Hematopoietic multipotent progenitor cell treated with erythropoietin and hydrocortisone succinate and interleukin-3 and kit ligand, for 4 days (in vitro differentiated cells): Measurements from ENCODE around the gene PPP1R14B.
A peak's percentile ranks its signal among the peaks of the same experiment; 100 is the strongest.

ENCODE experiments used
- DNase-seq: peaks from one replicate; pipeline ENCODE4 v3.0.0-alpha.2; 2015

PPP1R14B gene

DNA sequence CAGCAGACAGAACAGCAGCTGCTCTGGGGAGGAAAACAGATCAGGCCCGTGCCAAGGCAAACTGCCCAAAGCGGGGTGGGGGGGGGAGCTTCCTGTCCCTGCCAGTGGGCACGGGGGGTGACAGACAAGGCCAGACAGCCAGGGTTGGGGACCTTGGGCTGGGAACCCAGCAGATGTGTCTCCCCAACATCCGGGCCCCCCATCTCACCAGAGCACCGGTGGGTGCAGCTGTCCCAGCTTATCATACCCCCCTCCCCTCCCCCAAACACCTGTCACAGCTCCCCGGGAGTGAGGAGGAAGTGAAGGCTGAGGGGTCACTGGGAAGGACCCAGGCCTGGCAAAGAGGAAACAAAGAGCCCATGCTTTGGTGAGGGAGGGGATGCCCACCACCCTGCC, 1.3 kb downstream of the PPP1R14B start:
- peak; percentile 67 for DNase-seq

DNA sequence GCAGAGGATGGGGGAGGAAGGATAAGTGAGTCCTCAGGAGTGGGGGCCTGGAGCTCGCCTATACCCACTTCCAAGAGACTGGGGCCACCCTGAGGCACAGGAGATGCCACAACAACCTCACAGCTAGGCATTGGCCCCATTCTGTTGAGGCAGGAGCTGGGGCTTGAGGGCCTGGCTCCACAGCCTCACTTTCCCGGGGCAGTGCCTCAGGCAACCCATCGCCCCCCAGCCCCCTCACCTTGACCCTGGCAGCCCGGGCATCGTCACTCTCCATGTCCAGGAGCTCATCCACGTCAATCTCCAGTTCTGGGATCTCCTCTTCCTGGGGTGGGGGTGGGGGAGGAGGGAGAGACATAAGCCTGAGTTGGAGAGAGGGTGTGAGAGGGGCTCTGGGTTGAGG, 1.8 kb downstream of the PPP1R14B start:
- DNase-seq: no peak

DNA sequence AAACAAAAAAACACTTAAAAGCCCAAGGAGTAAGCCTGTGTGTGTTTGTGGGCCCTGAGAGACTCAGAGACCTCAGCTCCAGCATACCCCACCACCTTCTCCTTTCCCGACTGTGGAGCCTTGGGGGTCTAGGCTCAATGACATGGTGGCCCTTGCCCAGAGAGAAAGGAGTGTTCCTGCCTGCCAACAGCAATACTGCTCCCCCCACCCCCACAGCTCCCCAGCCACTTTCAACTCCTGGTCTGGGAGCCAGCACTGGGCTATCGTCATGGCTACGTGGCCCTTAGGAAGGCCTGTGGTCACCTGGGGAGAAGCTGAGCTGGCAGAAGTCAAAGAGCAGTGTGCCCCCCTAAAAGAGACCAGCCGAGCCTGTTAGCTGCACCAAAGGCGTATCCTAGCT, 2.6 kb downstream of the PPP1R14B start:
- no peak for DNase-seq

DNA sequence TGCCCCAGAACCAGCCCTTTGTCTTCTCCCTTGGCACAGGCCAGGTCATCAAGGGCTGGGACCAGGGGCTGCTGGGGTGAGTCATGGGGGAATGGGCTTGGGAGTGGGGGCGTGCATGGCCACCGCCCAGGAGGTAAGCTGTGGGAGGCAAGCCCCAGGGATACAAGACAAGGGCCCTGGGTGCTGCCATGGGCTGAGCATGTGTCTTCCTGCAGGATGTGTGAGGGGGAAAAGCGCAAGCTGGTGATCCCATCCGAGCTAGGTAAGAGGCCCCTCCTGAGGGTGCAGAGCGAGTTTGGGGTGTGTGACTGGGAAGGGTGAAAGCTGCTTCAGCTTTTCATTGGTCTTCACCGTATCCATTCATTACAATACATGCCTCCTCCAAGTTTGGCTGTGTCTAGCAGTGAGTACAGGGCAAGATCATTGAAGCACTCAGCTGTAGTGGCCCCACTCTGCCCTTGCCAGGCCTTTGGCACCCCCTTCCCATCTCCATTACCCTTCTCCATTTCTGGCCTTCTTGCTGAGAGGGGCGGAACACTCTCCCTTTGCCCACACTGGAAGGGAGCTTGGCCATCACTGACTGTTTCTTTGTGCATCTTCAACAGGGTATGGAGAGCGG, 3.4 kb downstream of the PPP1R14B start:
- no peak for DNase-seq

DNA sequence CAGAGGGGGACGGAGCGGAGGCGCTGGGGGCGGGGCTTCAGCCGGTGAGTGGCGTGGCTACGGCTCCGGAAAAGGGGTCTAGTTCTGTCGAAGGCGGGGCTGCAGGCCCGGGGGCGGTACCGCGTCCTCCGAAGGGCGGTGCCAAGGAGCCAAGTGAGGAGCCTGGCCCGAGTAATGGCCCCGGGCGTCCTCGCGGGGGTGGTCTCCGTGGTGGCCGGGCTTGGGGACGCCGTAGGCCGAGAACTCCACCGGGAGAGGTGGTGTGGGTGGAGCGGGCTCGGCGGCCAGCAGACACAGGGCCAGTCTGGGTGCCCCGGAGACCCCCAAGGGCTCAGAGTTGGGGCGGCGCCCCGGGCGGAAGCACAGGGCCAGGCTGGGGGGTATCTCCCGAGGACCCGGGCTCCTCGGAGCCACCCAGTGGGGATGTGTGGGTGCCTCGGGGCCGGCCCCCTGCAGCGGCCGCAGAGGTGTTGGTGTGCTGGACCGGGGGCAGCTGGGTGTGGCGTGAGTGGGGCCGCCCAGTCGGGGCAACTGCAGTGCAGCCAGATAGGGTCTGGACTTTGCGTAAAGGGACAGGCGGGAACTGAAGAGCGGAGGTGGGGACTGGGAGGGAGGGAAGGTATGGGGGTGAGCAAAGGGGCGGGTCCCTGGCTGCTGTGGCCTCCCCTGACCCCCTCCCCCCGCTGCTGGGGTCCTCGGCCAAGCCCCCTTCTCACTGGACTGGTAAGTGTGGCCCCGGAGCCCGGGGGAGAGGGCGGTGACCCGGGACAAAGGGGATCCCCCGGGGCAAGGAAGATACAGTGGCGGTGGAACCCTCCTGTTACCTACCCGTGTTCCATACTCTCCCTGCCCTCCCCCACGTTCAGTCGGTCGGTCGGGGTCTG, 5.0 kb downstream of the PPP1R14B start:
- DNase-seq: peak; percentile 100

DNA sequence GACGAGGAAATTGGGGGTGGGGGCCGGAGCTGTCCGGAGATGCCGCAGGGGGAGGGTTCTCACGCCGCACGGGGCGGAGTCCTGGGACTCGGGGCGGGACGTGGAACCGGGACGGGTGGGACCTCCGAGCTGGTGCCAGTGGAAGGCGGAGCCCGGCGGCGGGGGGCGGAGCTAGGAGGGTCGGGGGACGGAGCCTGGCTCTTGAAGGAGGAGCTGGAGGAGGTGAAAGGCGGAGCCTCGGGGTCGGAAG, 5.6 kb downstream of the PPP1R14B start:
- no peak for DNase-seq

DNA sequence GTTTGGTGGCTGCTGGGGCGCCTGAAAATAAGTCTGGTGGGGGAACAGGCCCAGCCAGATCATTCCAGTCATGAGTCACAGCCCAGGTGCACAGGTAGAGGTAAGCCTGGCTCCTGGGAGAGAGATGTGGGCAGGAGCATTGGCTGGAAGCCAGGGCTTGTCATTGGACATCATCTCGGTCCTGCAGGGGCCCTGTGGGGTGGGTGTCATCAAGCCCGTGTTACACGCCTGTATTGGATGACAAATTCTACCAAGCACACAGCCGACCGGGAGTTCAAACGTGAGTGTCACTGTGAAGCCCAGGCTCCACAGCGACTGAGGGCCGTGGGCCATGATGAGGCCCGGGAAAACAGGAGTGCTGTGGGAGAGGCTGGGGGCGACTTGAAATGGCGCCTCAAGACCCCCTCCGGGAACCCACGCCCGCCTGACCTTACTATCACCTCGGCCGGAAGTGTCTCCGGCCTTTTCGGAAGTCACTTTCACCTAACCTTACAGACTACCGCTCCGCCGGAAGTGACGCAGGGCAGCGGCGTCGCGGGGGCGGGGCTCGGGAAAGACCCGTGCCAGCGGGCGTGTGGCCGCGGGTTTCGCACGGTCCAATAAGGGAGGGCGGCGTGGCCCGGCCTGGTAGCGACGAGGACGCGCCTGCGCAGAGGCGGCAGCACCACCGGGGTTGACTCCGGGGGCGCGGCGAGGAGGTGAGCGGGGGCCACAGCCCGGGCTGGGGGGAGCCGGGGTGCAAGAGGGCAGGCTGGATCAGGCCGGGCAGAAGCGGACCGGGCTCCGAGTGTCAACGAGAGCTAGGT, 6.1 kb downstream of the PPP1R14B start, which contains the start of gene FKBP2:
Gene FKBP2 (plus strand): TSS at position 661 of the 806 bp plus-strand sequence. CDS start 1,293 bp downstream, outside the sequence.
- DNase-seq: peak; percentile 99

DNA sequence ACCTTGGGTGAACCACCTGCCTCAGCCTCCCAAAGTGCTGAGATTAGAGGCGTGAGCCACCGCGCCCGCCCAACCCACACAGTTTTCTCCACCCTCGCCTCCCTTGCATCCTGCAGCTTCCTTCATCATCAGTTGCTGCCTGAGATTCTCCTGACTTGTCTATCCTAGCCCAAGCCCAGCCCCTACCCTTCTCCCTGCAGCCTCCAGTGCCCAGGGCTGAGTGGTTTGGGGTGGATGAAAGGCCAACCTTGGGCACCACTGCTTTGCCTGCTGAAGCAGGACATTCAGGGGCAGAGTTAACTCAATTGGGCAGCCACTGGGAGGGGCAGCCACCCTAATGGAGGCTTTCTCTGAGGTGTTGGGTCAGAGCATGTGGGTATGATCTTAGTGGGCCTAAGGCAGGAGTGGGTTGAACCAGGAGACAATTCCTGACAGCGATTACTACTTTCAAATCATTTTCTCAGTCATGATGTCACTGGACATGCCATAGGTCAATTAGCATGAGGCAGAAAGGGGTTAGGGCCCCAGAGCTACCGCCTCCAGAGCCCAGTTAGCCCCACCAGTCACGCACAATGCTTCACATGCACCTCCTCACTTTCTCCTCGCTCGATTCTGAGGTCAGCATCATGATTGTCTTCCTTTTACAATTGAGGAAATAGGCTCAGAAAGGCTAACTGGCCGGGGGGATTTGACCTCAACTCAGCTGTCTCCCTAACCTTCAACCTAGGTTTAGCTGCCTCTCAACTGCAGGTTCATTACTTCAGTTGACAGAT, 6.9 kb downstream of the PPP1R14B start:
- peak; percentile 63 for DNase-seq

DNA sequence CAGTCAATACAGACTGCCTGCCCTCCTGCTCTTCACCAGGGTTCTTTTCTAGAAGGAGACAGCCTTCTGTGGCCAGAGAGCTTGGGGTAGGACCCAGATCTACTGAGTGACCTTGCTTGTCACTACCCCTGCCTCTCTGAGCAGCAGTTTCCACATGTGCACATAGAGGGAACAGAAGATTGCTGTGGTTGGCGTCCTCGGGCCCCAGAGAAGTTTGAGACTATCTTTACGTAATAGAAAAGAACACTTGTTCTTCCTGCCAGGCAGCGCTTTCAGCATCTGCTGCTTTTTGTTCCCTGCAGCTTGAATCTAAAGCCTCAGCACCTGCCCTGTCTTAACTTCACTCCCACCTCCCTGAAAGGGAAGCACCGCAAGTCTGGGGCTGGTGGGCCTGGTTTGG, 7.7 kb downstream of the PPP1R14B start:
- DNase-seq: peak; percentile 38

DNA sequence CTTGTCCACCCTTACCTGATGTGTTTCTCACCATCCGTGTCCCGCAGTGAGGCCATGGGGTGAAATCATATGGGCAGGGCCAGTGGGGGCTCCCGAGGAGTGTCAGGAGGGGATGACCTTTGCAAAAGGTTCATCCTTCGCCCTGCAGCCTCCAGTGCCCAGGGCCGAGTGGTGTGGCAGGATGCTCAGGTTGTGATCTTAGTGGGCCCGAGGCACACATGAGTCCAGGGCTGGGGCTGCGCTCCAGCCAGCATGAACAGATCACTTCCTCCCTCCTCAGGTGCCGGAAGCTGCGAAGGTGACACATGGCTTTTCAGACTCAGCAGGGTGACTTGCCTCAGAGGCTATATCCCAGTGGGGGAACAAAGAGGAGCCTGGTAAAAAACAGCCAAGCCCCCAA, 8.7 kb downstream of the PPP1R14B start:
- DNase-seq: no peak

DNA sequence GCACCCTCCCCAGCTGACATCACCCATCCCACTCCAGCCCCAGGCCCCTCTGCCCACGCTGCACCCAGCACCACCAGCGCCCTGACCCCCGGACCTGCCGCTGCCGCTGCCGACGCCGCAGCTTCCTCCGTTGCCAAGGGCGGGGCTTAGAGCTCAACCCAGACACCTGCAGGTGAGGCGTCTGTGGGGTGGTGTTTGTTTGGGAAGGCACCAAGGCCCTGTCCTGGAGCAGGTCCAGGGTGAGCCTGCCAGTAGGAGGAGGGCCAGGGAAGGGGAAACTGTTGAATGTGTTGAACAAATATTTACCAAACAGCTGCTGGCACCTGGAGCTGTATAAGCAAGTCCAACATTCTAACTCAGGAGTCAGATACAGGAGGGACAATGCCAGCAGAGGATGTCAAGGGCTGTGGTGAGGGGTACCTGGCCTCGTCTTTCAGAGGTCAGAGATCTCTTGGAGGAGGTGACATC, 9.2 kb downstream of the PPP1R14B start:
- DNase-seq: no peak

DNA sequence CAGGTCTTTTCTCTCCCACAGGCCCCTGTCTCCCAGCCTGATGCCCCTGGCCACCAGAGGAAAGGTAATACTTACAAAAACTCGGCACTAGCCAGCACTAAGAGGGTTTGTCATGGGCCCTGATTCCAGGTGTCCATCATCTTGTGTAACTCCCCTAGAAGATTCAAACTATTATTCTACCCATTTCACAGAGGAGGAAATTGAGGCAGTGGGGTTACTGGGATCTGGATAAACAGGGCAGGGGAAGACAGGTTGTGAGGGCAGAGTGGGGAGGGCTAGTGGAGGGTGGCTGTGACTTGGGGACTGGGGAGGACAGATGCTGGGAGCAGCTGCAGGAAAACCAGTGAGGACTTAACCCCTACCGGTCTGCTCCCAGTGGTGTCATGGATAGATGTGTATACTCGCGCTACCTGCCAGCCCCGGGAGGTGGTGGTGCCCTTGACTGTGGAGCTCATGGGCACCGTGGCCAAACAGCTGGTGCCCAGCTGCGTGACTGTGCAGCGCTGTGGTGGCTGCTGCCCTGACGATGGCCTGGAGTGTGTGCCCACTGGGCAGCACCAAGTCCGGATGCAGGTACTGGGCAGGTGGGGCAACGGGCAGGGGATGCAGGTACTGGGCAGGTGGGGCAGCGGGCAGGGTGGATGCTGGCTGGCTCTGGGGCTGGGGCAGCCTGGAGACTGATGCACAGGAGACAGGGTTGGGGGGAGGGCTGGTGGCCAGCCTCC, 11.1 kb downstream of the PPP1R14B start:
- no peak for DNase-seq

DNA sequence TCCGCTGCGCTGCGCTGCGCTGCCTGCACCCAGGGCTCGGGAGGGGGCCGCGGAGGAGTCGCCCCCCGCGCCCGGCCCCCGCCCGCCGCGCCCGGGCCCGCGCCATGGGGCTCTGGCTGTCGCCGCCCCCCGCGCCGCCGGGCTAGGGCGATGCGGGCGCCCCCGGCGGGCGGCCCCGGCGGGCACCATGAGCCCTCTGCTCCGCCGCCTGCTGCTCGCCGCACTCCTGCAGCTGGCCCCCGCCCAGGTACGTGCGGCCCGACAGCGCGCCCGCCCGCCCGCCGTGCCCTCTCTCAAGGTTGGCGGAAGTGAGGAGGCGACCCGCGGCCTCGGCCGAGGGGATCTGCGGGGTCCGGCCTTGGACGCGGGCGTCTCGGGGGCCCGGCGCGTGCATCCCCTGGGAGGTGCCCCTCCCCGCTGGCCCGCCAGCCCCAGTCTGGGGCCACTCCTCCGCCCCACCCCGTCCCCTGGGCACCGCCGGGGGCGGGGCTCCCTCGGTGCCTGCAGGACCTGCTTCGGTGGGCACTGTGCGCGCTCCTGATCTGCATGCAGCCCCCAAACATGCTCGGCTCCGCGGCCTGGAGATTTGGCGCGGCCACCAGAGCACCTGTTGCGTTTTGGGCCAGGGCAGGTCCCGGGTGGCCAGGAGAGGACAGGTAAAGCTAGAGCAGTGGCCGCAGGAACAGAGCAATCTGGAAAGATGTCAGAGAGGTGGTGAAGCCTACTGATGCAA, 11.9 kb downstream of the PPP1R14B start:
- DNase-seq: peak; percentile 78

DNA sequence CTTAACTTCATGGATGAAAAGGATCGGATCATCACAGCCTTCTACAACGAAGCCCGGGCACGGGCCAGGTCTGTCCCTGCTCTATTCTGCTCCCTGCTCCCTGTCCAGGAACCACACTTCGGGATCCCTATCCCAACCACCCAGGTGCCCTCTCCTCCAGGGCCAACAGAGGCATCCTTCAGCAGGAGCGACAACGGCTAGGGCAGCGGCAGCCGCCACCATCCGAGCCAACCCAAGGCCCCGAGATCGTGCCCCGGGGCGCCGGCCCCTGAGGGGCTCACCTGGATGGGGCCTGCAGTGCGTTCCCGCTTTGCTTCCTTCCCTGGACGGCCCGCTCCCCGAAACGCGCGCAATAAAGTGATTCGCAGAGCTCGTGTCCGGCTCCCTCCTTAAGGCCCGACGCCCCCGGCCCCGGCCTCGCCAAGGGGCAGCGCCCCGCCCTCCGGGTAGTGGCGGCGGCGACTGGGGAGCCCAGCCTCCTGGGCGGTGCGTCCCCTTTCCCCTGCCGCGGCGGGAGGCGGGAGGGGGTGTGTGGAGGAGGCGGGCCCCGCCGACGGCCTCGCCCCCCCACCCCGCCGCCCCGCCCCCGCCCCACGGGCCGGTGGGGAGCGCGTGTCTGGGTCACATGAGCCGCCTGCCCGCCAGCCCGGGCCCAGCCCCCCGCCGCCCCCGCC, 12.7 kb downstream of the PPP1R14B start, which contains the start of gene VEGFB:
Gene VEGFB (plus strand): TSS at position 672 of the 674 bp plus-strand sequence. CDS start 250 bp downstream, outside the sequence.
- peak; percentile 79 for DNase-seq

DNA sequence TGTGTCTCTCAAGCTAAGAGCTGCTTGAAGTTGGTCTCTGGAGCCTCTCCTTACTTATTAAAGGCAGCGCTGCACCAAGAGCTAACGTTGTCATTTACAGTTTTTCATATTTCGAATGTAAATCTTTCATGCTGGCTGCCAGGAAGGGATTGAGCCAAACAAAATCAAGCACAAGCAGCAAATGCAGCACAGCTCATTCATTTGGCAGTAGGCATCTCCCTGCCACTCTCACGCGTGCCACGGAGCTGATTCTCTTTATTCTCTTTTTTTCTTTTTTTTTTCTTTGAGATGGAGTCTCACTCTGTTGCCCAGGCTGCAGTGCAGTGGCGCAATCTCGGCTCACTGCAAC, 13.8 kb downstream of the PPP1R14B start:
- no peak for DNase-seq

DNA sequence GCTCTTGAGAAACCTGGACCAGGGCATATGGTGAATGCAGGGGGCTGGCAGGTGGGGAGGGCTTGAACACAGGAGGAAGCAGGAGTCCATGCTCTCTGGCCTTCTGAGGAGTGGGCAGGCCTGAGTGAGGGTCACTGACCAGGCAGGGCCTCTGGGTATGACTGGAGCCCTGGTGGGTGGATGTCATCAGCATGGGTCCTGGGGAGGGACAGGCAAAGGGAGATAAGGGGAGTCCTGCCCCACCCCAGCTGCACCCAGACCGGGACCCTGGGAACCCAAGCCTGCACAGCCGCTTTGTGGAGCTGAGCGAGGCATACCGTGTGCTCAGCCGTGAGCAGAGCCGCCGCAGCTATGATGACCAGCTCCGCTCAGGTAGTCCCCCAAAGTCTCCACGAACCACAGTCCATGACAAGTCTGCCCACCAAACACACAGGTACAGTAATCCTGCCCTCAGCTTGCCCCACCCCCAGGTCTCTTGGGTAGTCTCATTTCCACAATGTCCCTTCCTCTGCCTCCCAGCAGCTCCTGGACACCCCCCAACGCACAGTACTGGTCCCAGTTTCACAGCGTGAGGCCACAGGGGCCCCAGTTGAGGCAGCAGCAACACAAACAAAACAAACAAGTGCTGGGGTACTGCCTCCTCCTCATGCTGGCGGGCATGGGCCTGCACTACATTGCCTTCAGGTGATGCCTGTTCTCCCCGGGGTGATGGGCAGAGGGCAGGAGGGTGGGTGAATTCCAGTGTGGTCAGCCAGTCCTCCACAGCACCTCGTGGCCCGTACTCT, 14.4 kb downstream of the PPP1R14B start:
- no peak for DNase-seq

DNA sequence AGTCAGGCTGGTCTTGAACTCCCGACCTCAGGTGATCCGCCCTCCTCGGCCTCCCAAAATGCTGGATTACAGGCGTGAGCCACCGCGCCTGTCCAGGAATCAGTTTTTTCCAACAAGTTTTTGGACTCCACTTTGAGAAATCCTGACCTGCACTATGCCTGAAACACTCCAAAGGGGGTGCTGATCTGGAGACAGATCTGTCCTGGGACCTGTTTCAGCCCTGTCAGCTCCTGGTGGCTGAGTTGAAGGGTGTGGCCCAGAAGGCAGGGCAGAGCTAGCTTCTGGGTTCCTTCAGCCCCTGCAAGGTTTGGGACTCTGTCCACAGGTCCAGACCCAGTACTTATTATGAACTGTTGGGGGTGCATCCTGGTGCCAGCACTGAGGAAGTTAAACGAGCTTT, 15.2 kb downstream of the PPP1R14B start:
- peak; percentile 44 for DNase-seq

DNA sequence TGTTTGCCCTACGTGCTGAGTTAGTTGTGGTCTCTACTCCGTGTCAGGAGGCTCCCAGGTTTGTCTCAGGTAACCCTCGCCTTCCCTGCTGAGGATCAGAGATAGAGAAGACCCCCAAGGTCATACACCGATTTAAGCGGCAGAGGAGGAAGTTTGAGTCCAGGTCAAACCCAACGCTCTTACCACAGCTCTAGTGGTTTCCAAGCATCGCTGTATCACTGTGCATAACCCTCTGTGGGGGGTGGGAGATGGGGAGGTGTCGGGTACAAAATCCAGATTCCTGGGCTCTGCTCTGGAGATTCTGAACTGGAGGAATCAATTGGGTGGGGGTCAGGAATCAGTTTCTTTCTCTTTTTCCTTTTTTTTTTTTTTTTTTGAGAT, 15.8 kb downstream of the PPP1R14B start:
- DNase-seq: peak; percentile 72

DNA sequence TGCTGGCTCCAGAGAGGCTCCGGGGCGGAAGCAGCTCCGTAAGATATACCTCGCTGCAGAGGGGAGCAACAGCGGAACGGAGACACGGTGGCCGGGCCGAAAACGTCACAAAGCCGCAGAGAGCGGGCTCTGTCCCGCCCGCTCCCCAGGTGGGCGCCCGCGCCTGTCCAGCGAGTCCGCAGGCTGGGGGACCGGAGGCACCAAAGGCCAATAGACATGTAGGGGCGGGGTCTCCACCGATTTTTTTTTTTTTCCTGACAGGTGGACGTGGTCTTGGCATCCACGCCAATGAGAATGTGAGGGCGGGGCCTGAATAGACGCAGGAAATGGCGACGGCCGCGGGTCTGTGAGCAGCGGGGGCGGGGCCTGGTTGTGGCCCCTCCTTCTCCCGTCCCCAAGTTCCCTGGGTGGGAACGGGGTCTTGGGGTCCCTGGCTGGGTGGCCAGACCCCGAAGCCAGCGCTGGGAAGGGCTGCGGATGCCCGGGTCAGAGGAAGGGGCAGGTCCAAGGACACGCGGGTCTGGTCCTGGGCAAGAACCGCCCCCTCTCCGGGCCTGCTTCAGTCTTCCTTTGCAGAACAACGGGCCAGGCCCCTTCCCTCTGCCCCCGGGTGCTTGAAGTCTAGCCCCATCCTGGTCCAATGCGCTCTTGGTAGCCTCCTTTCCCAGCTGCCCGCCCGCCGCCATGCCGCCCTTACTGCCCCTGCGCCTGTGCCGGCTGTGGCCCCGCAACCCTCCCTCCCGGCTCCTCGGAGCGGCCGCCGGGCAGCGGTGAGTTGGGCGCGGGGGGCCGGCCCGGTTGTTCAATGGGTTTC, 16.4 kb downstream of the PPP1R14B start, which contains the start of gene DNAJC4:
Gene DNAJC4 (plus strand): TSS at position 378 of the 814 bp plus-strand sequence. CDS start 307 bp downstream, at position 685.
- DNase-seq: peak; percentile 98
